Ramos (cell line): ENCODE results near the gene PSMC1.

Experiments
- in situ Hi-C: fragments of 300-500 bp; cut with MboI; formaldehyde crosslinking; loops from one replicate; pipeline ENCODE4 v1.14.3; 2022; ENCODE audit warnings: low sequenced_read_pairs; ENCODE audit not compliant: unreplicated experiment

The PSMC1 gene

DNA sequence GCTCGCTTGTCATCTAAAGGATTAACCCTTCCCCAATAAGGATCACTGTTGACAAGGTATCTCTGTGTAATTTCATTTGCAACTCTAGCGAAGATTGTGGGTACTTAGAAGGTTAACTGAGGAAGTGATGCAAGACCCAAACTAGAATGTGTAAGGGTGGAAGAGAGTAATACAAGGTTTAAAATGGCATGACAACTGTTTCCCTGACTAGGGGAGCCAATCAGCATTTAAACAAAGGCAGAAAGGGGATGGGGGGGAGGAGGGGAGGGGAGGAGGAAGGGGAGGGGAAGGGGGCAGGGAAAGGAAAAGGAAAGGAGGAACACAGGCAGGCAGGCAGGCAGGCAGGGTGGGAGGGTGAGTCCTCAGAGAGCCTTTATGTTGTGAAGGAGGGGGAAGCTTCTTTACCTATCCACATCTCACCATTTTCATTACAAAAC lies 44.3 kb downstream of the PSMC1 start:
- in situ Hi-C loops: no loop called here

GRCh38 chr14:90301122-90301521 lies 44.8 kb downstream of the PSMC1 start:
- in situ Hi-C loops: no loop called here

- in situ Hi-C loops: no loop called here
These were observed 45.3 kb downstream of the PSMC1 start for GRCh38 chr14:90301668-90302090.

DNA sequence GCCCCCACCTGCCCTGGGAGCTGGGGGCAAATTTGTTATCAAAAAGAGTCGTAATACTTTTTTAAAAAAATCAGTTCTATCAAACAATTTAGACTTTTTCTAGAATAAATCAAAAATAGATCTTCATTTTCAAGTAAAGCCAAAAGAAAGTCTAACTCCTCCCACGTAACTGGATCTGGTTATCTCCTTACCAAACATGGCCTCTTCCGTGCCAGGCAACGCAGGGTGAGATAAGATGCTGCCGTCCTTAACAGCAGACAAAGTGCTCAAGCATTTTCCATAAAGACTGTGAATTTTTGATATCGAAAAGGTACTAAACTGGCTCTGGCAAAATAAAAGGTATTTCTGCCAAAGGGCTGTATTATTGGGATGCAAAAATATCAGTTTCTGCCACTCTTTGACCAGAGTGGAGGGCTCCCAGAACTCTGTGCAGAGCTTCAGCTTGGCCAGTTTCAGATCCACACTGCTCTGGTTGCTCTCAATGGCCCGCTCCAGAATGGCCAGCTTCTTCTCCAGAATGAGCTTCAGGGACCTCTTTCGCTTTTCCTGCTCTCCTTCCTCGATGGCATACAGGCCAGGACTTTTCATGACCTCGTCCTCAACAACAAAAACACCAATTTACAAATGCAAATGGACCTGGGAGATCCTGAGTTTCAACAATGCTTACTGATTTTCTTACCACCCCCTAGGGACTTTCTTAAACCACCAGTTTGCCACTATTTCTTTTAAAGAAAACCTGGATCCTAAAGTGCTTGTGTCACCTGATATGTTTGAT lies 46.4 kb downstream of the PSMC1 start:
- in situ Hi-C loops: no loop called here

- in situ Hi-C loops: no loop called here
These were observed 47.1 kb downstream of the PSMC1 start for GRCh38 chr14:90303473-90303872.

GRCh38 chr14:90304502-90304901 lies 48.1 kb downstream of the PSMC1 start:
- in situ Hi-C loops: no loop called here

DNA sequence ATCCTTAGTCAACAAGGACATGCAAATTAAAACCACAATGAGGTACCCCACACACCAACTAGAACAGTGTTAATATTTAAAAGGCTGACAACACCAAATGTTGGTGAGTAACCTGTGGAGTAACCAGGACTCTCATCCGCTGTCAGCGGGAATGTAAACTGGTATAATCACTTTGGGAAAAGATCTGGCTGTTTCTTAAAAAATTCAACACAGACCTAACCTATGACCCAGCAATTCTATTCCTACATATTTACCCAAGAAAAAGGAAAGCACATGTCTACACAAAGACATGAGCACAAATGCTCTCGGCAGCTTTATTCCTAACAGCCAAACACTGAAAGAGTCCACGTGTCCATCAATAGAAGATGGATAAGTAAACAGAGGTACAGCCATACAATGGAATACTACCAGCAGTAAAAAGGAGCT lies 48.8 kb downstream of the PSMC1 start:
- in situ Hi-C loops: no loop called here

DNA sequence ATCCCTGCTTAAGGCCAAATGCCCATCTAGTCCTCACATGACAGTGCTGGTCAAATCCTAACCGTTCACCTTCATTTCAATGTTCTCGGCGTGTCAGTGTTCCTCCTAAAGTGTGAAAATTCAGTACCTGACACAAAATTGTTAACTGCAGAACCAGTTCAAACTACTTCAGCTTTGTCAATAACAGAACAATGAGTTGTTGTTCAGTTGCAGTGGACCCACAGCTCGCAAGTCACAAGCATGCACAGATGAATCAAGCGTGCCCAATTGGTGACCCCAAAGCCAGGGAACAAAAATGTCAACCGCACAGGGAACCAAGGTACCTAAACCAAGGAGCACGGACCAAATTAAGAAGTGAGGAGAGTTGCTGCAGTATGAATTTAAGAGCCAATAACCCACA lies 52.2 kb downstream of the PSMC1 start:
- in situ Hi-C loops: no loop called here

- in situ Hi-C loops: no loop called here
These were observed 60.9 kb downstream of the PSMC1 start for GRCh38 chr14:90317286-90317685.

GRCh38 chr14:90318016-90318415 lies 61.7 kb downstream of the PSMC1 start:
- in situ Hi-C loops: no loop called here

- in situ Hi-C loops: no loop called here
These were observed 62.8 kb downstream of the PSMC1 start for GRCh38 chr14:90319173-90319572.

- in situ Hi-C loops: no loop called here
These were observed 63.5 kb downstream of the PSMC1 start for GRCh38 chr14:90319634-90320541.

DNA sequence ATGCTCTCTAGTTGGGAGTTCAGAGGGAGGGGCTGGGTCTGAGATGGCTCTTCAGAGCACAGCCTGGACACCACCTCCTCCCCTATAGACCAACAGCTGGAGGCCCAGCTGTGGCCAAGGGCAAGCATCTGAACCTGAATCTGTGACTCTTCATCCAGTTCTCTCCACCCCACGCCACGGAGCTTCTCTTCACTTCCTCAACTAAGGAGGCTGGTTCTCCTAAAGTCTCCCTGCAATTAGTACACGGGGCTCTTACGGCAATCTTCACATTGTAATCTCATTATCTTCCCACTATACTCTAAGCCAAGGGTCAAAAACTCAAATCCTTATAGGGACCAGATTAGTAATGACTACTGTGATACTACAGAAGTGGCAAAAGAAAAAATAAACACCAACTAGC lies 65.5 kb downstream of the PSMC1 start:
- in situ Hi-C loops: no loop called here
